ENCODE results near the gene SOS1. TPM values are rescaled to one million over a fixed set of nuclear protein-coding genes. Genes with fewer than 3 reads are reported as not detected.
A peak's percentile ranks its signal among the peaks of the same experiment; 100 is the strongest.

Gene SOS1
- total and polyA plus RNA-seq, 4 donors = 3.9 to 97.6 (median 14.6) TPM

DNA sequence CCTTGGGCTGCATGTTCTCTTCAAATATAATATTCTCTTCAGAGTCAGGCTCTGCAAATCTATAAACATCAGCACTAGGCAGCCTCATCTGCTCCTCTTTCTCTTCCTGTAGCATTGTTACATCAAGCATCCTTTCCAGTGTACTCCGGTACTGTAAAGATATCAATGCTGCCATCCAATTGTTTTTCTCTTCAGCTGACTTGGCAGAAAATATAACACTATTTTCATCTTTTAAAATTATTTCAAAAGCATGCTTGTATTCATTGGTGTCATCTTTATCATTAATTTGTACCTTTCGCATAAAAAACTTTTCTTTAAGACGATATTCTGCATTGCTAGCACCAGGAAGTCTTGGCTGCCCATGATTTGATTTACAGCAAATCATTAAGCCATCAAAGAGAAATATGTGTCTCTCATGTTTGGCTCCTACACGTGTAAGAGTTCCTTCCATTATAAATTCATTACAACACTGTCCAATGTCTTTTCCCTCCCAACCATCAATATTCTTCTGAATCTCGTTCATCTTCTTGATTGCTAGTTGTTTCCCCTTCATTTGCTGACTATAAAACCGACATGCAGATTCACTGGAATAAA, 98.1 kb downstream of the SOS1 start:
- Histone ChIP-seq H3K27me3 (ENCODE audit: control insufficient read depth in 3 of 3, insufficient read depth in 3 of 3, low read length in 2 of 3) (no peaks in the 10 kb centered on the region), H3K9ac (ENCODE audit: insufficient read depth in 1 of 2, low read length in 2 of 2) (no peak overlapping the region), H3K9me3 (ENCODE audit: control insufficient read depth in 4 of 4, insufficient read depth in 3 of 4, low read length in 3 of 4) (no peaks in the 10 kb centered on the region), H3K27ac (ENCODE audit: low read depth in 1 of 2, low read length in 1 of 2) (peak overlapping the region in 1 of 2 donors; percentile 9), H3K4me3 (no peak overlapping the region), H3K36me3 (ENCODE audit: control insufficient read depth in 4 of 4, insufficient read depth in 4 of 4, low read length in 4 of 4) (peaks cover 0 to 8% (median 3%) of the 10 kb centered on the region in 4 donors), H3K4me1 (ENCODE audit: control insufficient read depth in 5 of 5, insufficient read depth in 5 of 5, low read length in 5 of 5) (peaks cover 0 to 2% (median 0%) of the 10 kb centered on the region in 5 donors)
- DNase-seq (no peak), ATAC-seq (ENCODE audit: insufficient read depth, low FRiP score) (no peak)
- WGBS, 2 donors = 73 to 81% methylated on average over 6 of the region's 6 CpGs
- TF ChIP-seq, protein P1, sequence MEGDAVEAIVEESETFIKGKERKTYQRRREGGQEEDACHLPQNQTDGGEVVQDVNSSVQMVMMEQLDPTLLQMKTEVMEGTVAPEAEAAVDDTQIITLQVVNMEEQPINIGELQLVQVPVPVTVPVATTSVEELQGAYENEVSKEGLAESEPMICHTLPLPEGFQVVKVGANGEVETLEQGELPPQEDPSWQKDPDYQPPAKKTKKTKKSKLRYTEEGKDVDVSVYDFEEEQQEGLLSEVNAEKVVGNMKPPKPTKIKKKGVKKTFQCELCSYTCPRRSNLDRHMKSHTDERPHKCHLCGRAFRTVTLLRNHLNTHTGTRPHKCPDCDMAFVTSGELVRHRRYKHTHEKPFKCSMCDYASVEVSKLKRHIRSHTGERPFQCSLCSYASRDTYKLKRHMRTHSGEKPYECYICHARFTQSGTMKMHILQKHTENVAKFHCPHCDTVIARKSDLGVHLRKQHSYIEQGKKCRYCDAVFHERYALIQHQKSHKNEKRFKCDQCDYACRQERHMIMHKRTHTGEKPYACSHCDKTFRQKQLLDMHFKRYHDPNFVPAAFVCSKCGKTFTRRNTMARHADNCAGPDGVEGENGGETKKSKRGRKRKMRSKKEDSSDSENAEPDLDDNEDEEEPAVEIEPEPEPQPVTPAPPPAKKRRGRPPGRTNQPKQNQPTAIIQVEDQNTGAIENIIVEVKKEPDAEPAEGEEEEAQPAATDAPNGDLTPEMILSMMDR (IDR thresholded peaks at IDR 0.05; ENCODE audit: control extremely low read depth, extremely low read depth) = no peak

DNA sequence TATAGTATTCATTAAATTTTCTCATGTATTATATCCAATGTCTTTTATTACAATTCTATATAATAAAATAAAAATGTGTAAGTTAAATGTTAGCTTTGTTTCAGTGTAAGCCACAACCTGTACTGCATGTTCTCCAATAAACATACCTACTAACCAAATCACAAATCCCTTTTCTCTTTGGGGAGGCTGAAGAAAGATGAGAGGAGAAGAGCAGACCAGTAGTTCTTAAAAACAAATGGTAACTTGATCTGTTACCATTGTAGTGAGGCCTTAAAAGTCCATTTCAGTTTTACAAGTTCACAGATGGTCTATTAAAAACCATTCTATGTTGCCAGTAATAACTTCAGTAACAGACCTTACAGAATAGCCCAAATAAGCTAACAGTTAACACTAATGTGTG, 100.5 kb downstream of the SOS1 start:
- Histone ChIP-seq H3K36me3 (ENCODE audit: control insufficient read depth in 4 of 4, insufficient read depth in 4 of 4, low read length in 4 of 4) (peaks cover 0 to 7% (median 3%) of the 10 kb centered on the region in 4 donors), H3K9ac (ENCODE audit: insufficient read depth in 1 of 2, low read length in 2 of 2) (no peak overlapping the region), H3K27ac (ENCODE audit: low read depth in 1 of 2, low read length in 1 of 2) (peak overlapping the region in 1 of 2 donors; percentile 21), H3K9me3 (ENCODE audit: control insufficient read depth in 4 of 4, insufficient read depth in 3 of 4, low read length in 3 of 4) (no peaks in the 10 kb centered on the region), H3K27me3 (ENCODE audit: control insufficient read depth in 3 of 3, insufficient read depth in 3 of 3, low read length in 2 of 3) (no peaks in the 10 kb centered on the region), H3K4me1 (ENCODE audit: control insufficient read depth in 5 of 5, insufficient read depth in 5 of 5, low read length in 5 of 5) (peaks cover 0 to 5% (median 0%) of the 10 kb centered on the region in 5 donors), H3K4me3 (no peak overlapping the region)
- DNase-seq = no peak
- no peak for ATAC-seq (ENCODE audit: insufficient read depth, low FRiP score)
- TF ChIP-seq, protein P1 (IDR thresholded peaks at IDR 0.05; ENCODE audit: control extremely low read depth, extremely low read depth) = no peak

DNA sequence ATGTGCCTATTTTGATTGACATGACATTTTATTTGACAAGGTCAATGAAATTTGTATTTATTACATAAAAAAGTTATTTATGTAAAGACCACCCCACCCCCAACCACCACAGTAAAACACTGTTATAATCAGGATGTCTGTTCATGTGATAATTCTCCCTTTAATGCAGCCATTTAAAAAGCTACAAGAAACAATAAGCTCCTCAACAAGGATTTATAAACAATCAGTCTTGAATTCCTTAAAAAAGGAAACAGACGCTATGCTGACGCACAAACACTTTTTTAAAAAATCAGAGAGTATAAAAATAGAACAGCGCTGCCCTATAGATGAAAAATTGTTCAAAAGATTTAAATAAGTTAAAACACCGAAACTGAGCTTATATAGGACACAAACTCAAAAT, 102.2 kb downstream of the SOS1 start:
- no peaks in the 10 kb centered on the region for H3K9me3 ChIP-seq (ENCODE audit: control insufficient read depth in 4 of 4, insufficient read depth in 3 of 4, low read length in 3 of 4)
- WGBS, 2 donors = 71 to 82% methylated on average over 4 of the region's 4 CpGs
- ATAC-seq (ENCODE audit: insufficient read depth, low FRiP score) (no peak), DNase-seq (peak in 1 of 3 donors; percentile 32)
- H3K27ac ChIP-seq (ENCODE audit: low read depth in 1 of 2, low read length in 1 of 2) = no peak overlapping the region
- peaks cover 0 to 7% (median 4%) of the 10 kb centered on the region in 4 donors for H3K36me3 ChIP-seq (ENCODE audit: control insufficient read depth in 4 of 4, insufficient read depth in 4 of 4, low read length in 4 of 4)
- H3K9ac ChIP-seq (ENCODE audit: insufficient read depth in 1 of 2, low read length in 2 of 2) = no peak overlapping the region
- peaks cover 0 to 3% (median 0%) of the 10 kb centered on the region in 5 donors for H3K4me1 ChIP-seq (ENCODE audit: control insufficient read depth in 5 of 5, insufficient read depth in 5 of 5, low read length in 5 of 5)
- H3K27me3 ChIP-seq (ENCODE audit: control insufficient read depth in 3 of 3, insufficient read depth in 3 of 3, low read length in 2 of 3) = no peaks in the 10 kb centered on the region
- no peak overlapping the region for H3K4me3 ChIP-seq
- TF ChIP-seq, protein P1 (IDR thresholded peaks at IDR 0.05; ENCODE audit: control extremely low read depth, extremely low read depth) = no peak

DNA sequence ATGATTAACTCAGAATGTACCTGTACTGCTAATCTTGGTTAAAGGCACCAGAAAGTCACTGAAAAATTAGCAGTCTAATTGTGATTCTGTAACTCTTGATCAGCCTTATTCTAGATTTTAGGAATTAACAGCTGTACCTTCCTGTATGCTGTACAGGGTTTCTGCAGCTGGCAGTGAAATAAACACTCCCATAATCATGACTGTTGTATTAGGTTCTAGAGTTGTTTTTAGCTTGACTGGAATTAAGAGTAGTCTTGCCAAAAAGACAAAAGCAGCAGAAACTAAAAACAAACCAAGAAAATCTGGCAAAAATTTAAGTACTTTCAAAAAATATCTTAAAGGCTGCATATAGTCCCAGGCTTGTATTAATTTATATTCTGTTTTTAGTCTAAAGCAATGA, 103.5 kb downstream of the SOS1 start:
- Histone ChIP-seq H3K4me3 (no peak overlapping the region), H3K9me3 (ENCODE audit: control insufficient read depth in 4 of 4, insufficient read depth in 3 of 4, low read length in 3 of 4) (no peaks in the 10 kb centered on the region), H3K27me3 (ENCODE audit: control insufficient read depth in 3 of 3, insufficient read depth in 3 of 3, low read length in 2 of 3) (no peaks in the 10 kb centered on the region), H3K4me1 (ENCODE audit: control insufficient read depth in 5 of 5, insufficient read depth in 5 of 5, low read length in 5 of 5) (peaks cover 0 to 3% (median 0%) of the 10 kb centered on the region in 5 donors), H3K9ac (ENCODE audit: insufficient read depth in 1 of 2, low read length in 2 of 2) (no peak overlapping the region), H3K36me3 (ENCODE audit: control insufficient read depth in 4 of 4, insufficient read depth in 4 of 4, low read length in 4 of 4) (peaks cover 0 to 13% (median 2%) of the 10 kb centered on the region in 4 donors), H3K27ac (ENCODE audit: low read depth in 1 of 2, low read length in 1 of 2) (no peak overlapping the region)
- TF ChIP-seq, protein P1 (IDR thresholded peaks at IDR 0.05; ENCODE audit: control extremely low read depth, extremely low read depth) = no peak
- no peak for ATAC-seq (ENCODE audit: insufficient read depth, low FRiP score)
- DNase-seq = peak in 2 of 3 donors; percentile 16 to 17
